LNCaP clone FGC (cell line): Measurements from ENCODE around the gene COL9A1.

Source experiments
- DNase-seq: peaks from one replicate; pipeline ENCODE4 v3.0.0-alpha.2; 2011; ENCODE audit warnings: low read depth
- H3K4me3 ChIP-seq: 2 replicates; pipeline ENCODE4 v1.5.1; 2011; ENCODE audit warnings: mild to moderate bottlenecking, low read depth, low read length, control low read depth
- CTCF ChIP-seq: IDR thresholded peaks from 2 replicates; pipeline ENCODE4 v1.5.1; 2012; ENCODE audit warnings: mild to moderate bottlenecking; ENCODE audit not compliant: control insufficient read depth, insufficient read depth; ENCODE audit errors: extremely low read depth

The COL9A1 gene

GRCh38 chr6:70168681-70169377 is 134.1 kb downstream of the COL9A1 start:
- H3K4me3 ChIP-seq, result no peak overlapping the region
- no peak for TF ChIP-seq CTCF
- DNase-seq, result no peak
